GM10266 (cell line): ENCODE measurements around the gene AKR1B15.

Source experiments
- DNase-seq: peaks from one replicate; pipeline ENCODE4 v3.0.0; 2012; ENCODE audit errors: extremely low spot score
- TF ChIP-seq, protein P1 (sequence below): IDR thresholded peaks from 2 replicates; pipeline ENCODE4 v1.5.1; 2012; ENCODE audit warnings: mild to moderate bottlenecking, low read depth; ENCODE audit not compliant: control insufficient read depth, insufficient read depth; ENCODE audit errors: missing control alignments

AKR1B15 gene

DNA sequence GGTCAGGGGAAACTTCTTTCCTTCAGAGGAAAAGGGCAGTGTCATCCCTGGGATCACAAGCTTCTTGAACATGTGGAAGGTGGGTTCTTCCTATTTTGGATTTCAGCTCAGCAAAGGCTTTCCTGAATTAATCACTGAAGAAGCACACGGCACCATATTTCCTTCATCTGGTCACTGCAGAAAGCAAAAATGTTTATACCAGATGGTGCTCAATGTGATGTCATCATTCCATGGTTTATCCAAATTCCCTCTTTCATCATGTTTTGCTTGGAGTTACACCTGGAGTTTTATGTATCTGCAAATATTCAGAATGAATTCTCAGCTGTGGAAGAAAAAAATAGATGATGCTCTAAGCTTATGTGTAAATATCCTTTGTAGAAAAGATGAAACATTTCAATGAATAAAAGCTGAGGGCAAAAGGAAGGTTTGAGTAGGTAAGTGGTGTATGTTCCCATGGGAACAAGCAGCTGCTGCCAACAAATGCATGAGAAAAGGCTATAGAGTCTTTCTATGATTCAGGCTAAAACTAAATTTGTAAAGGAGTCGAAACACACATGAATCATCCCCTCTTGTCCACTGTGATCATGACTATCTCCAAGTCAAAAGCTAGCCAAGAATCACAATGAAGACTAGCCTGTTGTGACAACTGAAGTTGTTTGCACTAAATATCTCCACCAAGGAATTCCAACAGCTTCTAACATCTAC lies 70.9 kb downstream of the AKR1B15 start:
- no peak for DNase-seq
- TF ChIP-seq, protein P1, sequence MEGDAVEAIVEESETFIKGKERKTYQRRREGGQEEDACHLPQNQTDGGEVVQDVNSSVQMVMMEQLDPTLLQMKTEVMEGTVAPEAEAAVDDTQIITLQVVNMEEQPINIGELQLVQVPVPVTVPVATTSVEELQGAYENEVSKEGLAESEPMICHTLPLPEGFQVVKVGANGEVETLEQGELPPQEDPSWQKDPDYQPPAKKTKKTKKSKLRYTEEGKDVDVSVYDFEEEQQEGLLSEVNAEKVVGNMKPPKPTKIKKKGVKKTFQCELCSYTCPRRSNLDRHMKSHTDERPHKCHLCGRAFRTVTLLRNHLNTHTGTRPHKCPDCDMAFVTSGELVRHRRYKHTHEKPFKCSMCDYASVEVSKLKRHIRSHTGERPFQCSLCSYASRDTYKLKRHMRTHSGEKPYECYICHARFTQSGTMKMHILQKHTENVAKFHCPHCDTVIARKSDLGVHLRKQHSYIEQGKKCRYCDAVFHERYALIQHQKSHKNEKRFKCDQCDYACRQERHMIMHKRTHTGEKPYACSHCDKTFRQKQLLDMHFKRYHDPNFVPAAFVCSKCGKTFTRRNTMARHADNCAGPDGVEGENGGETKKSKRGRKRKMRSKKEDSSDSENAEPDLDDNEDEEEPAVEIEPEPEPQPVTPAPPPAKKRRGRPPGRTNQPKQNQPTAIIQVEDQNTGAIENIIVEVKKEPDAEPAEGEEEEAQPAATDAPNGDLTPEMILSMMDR, result no peak

DNA sequence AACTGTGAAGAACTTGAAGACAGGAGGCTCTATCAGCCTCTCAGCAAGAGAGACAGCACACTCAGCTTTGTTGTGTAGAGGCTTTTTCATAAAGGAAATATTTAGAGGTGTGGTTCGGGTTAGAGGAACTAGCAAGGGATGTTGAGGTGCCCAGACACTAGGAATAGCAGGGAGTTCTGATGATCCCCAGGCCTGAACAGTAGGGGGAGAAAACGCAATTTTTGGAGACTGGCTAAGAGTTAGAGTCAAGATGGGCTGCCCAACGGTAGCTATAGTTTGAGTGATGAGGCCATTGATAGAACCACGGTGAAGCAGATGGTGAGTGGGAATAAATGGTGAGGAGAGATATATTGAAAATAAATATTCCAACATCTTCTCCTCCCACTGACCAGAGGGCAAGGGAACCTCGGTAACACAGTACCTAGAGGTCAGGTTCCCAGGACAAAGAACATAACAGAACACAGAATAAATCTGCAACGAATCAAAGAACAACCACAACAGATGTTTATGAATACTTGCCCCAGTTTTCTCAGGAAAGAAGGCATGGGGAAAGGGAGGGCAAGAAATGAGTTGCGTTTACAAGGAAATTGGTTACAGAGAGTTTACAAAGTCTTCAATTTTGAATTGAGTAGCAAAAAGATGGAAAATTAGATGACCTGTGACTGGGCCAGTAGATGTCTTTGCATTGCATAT lies 73.5 kb downstream of the AKR1B15 start:
- no peak for DNase-seq
- TF ChIP-seq, protein P1, result no peak

DNA sequence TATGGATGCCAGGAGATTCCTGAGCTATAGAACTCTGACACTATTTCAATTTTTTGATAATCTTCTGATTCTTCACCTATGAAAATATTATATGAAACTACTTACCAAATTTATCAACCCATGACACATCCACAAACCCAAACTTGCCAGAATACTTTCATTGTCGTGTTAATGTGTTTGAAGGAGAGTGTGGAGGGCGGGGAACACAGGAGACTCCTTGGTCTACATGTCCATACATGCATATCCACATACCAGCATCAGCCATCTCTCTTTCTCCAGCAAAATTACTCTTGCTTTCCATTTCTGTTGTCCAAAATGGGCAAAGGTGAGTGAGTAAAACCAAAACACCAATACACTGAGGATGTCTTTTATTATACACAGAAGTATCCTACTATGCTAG lies 74.3 kb downstream of the AKR1B15 start:
- TF ChIP-seq, protein P1, result no peak
- no peak for DNase-seq

DNA sequence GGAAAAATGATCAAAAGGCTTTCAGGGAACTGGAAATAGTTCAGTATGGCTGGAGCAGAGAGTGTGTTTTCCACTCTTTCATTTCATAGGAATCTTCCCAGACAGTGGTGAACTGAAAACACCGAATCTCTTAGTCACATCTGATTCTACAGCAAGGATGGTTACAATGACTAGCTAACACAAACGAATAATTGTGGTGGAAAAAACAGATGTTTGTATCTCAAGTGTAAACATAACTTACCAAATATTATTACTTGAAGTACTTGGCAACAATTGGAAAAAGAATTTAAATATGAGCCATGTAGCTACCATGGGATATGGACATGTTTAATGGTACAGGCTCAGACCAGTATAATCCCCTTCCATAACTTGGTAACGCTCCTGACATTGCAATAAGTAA lies 76.6 kb downstream of the AKR1B15 start:
- DNase-seq, result no peak
- TF ChIP-seq, protein P1, result no peak

- no peak for DNase-seq
- TF ChIP-seq, protein P1, result no peak
Observed at GRCh38 chr7:134627109-134627774, 78.3 kb downstream of the AKR1B15 start.

- TF ChIP-seq, protein P1, result no peak
- DNase-seq, result no peak
Observed at GRCh38 chr7:134627775-134628153, 78.9 kb downstream of the AKR1B15 start.

- TF ChIP-seq, protein P1, result no peak
- no peak for DNase-seq
Observed at GRCh38 chr7:134629445-134629844, 80.5 kb downstream of the AKR1B15 start.
